Ecto neural progenitor cell (in vitro differentiated cells): Measurements from ENCODE around the gene KBTBD3.
A peak's percentile ranks its signal among the peaks of the same experiment; 100 is the strongest.

Experiments
- DNase-seq: peaks from one replicate; pipeline ENCODE4 v3.0.0-alpha.2; 2018; ENCODE audit warnings: low spot score

The KBTBD3 gene

GRCh38 chr11:106076919-106077608 lies at the start of gene KBTBD3:
Gene KBTBD3 (minus strand): TSS chr11:106077347. CDS start chr11:106059097, 18,250 bp downstream.
- DNase-seq = peak; percentile 98

- DNase-seq = no peak
Measured at GRCh38 chr11:106121570-106122320, 44.6 kb upstream of the KBTBD3 start.

- no peak for DNase-seq
Measured at GRCh38 chr11:106105986-106106385, 28.8 kb upstream of the KBTBD3 start.

- no peak for DNase-seq
Measured at GRCh38 chr11:106101819-106102218, 24.7 kb upstream of the KBTBD3 start.

- no peak for DNase-seq
Measured at GRCh38 chr11:106101370-106101769, 24.2 kb upstream of the KBTBD3 start.

- DNase-seq = no peak
Measured at GRCh38 chr11:106098893-106099553, 21.9 kb upstream of the KBTBD3 start.

- DNase-seq = no peak
Measured at GRCh38 chr11:106092446-106092845, 15.3 kb upstream of the KBTBD3 start.

- DNase-seq = no peak
Measured at GRCh38 chr11:106091480-106092123, 14.5 kb upstream of the KBTBD3 start.

GRCh38 chr11:106088896-106089295 lies 11.7 kb upstream of the KBTBD3 start:
- no peak for DNase-seq

GRCh38 chr11:106087815-106088435 lies 10.8 kb upstream of the KBTBD3 start:
- DNase-seq = no peak

GRCh38 chr11:106086850-106087249 lies 9.7 kb upstream of the KBTBD3 start:
- DNase-seq = no peak

- no peak for DNase-seq
Measured at GRCh38 chr11:106086135-106086534, 9.0 kb upstream of the KBTBD3 start.

- DNase-seq = no peak
Measured at GRCh38 chr11:106082096-106082495, 4.9 kb upstream of the KBTBD3 start.

GRCh38 chr11:106077609-106078455 lies 685 bp upstream of the KBTBD3 start, which contains the start of gene AASDHPPT:
Gene AASDHPPT (plus strand): TSS chr11:106077662. CDS start chr11:106077711, 49 bp downstream.
- no peak for DNase-seq

GRCh38 chr11:106076171-106076918 lies 802 bp downstream of the KBTBD3 start:
- no peak for DNase-seq

GRCh38 chr11:106072804-106073203 lies 4.3 kb downstream of the KBTBD3 start:
- DNase-seq = no peak

- DNase-seq = no peak
Measured at GRCh38 chr11:106070606-106071005, 6.5 kb downstream of the KBTBD3 start.

GRCh38 chr11:106063009-106063408 lies 14.1 kb downstream of the KBTBD3 start:
- DNase-seq = no peak

GRCh38 chr11:106061954-106062949 lies 14.9 kb downstream of the KBTBD3 start:
- DNase-seq = no peak
